Body of pancreas (tissue), 4 donors: ENCODE results near the gene SERPINA10. TPM values are rescaled to one million over a fixed set of nuclear protein-coding genes. Genes with fewer than 3 reads are reported as not detected.
"Not testable (repeated sequence)": the region's sequence is repeated elsewhere in the genome, so short reads cannot be mapped to it uniquely, and the experiment has no call there.

Experiments used
- ATAC-seq: fragments of 150-250 bp; one replicate; pipeline ENCODE4 v1.9.1; 2016
- DNase-seq, 4 donors: peaks; one replicate each; pipeline ENCODE4 v3.0.0-alpha.2; 2019
- H3K27ac ChIP-seq, 4 donors: fragments of 200-600 bp; sonication (generic); 1 replicate in 3 of 4; 2 replicates in 1 of 4; pipeline versions ENCODE4 v1.5.1 to v1.6.1; 2016 to 2019; ENCODE audit warnings: mild to moderate bottlenecking in 1 of 4, mixed read lengths in 1 of 4, moderate library complexity in 1 of 4
- H3K27me3 ChIP-seq, 2 donors: fragments of 200-600 bp; sonication (generic); one replicate each; pipeline ENCODE4 v1.6.0; 2016; ENCODE audit warnings: mild to moderate bottlenecking in 1 of 2
- H3K36me3 ChIP-seq, 2 donors: fragments of 200-600 bp; sonication (generic); replicated peaks in 1 of 2; 2 replicates each; pipeline ENCODE4 v1.5.1; 2016; ENCODE audit warnings: low read depth in 2 of 2; ENCODE audit not compliant: insufficient read depth in 1 of 2
- H3K4me1 ChIP-seq: fragments of 200-600 bp; sonication (generic); one replicate; pipeline ENCODE4 v1.6.0; 2016
- H3K4me3 ChIP-seq, 2 donors: fragments of 200-600 bp; sonication (generic); 1 replicate in 1 of 2; 2 replicates in 1 of 2; pipeline ENCODE4 v1.5.1; 2016 to 2019
- H3K9me3 ChIP-seq, 3 donors: fragments of 200-600 bp; sonication (generic); 1 replicate in 2 of 3; 2 replicates in 1 of 3; pipeline ENCODE4 v1.5.1; 2016
- CTCF ChIP-seq, 7 experiments: fragments of 450-650 bp in 4 of 7; fragments of 200-600 bp in 3 of 7; sonication (generic) in 3 of 7; IDR thresholded peaks; one replicate each; pipeline ENCODE4 v1.5.1; 2016 to 2019; ENCODE audit warnings: antibody characterized with exemption in 7 of 7
- POLR2A ChIP-seq, 3 donors: fragments of 450-650 bp; IDR thresholded peaks; one replicate each; pipeline ENCODE4 v1.6.1; 2016; ENCODE audit warnings: antibody characterized with exemption in 3 of 3, mild to moderate bottlenecking in 2 of 3
- WGBS, 2 donors: methylation state at CpG; one replicate each; pipeline ENCODE4 v1.1.5; 2017; 5-methylcytosine and 5-hydroxymethylcytosine counted together
- intact Hi-C: fragments of 100-400 bp; cut with DNase I; formaldehyde crosslinking; loops from one replicate; pipeline ENCODE4 v1.15.1; 2023
- total RNA-seq, 2 donors: library from RNA; depleted of rRNA; stranded (reverse); fragments of >200 nt; gene quantifications; one replicate each; pipeline ENCODE4 v1.1.0, GENCODE V29; 2016

Gene SERPINA10
- total RNA-seq, 2 donors from 2014 or later, result 3.0 TPM; not detected in 1

GRCh38 chr14:94305620-94306019, 12.6 kb upstream of the SERPINA10 start:
- intact Hi-C loops, result no loop called here
- 50 to 55% methylated on average over 2 of the region's 2 CpGs for WGBS, 2 donors
- TF ChIP-seq CTCF (IDR thresholded peaks at IDR 0.05), result no peak
- TF ChIP-seq POLR2A (IDR thresholded peaks at IDR 0.05), result no peak

GRCh38 chr14:94304243-94304642, 11.2 kb upstream of the SERPINA10 start:
- TF ChIP-seq CTCF (IDR thresholded peaks at IDR 0.05), result no peak
- no peak for TF ChIP-seq POLR2A (IDR thresholded peaks at IDR 0.05)
- no peaks in the 10 kb centered on the region for H3K4me1 ChIP-seq
- H3K27me3 ChIP-seq, result no peaks in the 10 kb centered on the region
- H3K4me3 ChIP-seq, result no peak overlapping the region
- no peaks in the 10 kb centered on the region for H3K9me3 ChIP-seq
- peaks cover 0 to 6% of the 10 kb centered on the region in 2 donors for H3K36me3 ChIP-seq
- H3K27ac ChIP-seq, result no peak overlapping the region
- DNase-seq, result no peak
- intact Hi-C loops, result no loop called here
- no peak for ATAC-seq
- 68 to 78% methylated on average over 5 to 6 of the region's 6 CpGs for WGBS, 2 donors

More at GRCh38 chr14:94305620-94306019, 12.6 kb upstream of the SERPINA10 start:
- Histone ChIP-seq H3K27me3 (no peaks in the 10 kb centered on the region), H3K27ac (no peak overlapping the region), H3K9me3 (no peaks in the 10 kb centered on the region), H3K36me3 (peaks cover 0 to 6% of the 10 kb centered on the region in 2 donors), H3K4me3 (no peak overlapping the region), H3K4me1 (no peaks in the 10 kb centered on the region)
- DNase-seq, result no peak
- no peak for ATAC-seq

GRCh38 chr14:94303111-94303510, 10.0 kb upstream of the SERPINA10 start:
- intact Hi-C loops, result no loop called here
- Histone ChIP-seq H3K27ac (no peak overlapping the region), H3K36me3 (peaks cover 0 to 3% of the 10 kb centered on the region in 2 donors), H3K27me3 (no peaks in the 10 kb centered on the region), H3K9me3 (no peaks in the 10 kb centered on the region), H3K4me1 (no peaks in the 10 kb centered on the region), H3K4me3 (no peak overlapping the region)
- no peak for ATAC-seq
- no peak for DNase-seq
- TF ChIP-seq CTCF (IDR thresholded peaks at IDR 0.05), result no peak
- TF ChIP-seq POLR2A (IDR thresholded peaks at IDR 0.05), result no peak
- WGBS, 2 donors, result 74 to 77% methylated on average over 7 of the region's 7 CpGs

- H3K27me3 ChIP-seq, result no peaks in the 10 kb centered on the region
These were observed 5.1 kb upstream of the SERPINA10 start for GRCh38 chr14:94298130-94298529.

GRCh38 chr14:94296181-94296545, 3.1 kb upstream of the SERPINA10 start:
- H3K9me3 ChIP-seq, intact Hi-C loops, ATAC-seq, H3K27me3 ChIP-seq, H3K4me3 ChIP-seq, H3K27ac ChIP-seq, H3K36me3 ChIP-seq, DNase-seq: not testable (repeated sequence)
- 58 to 79% methylated on average over 4 of the region's 4 CpGs for WGBS, 2 donors
- H3K4me1 ChIP-seq, result peaks cover 13% of the 10 kb centered on the region

More at GRCh38 chr14:94298130-94298529, 5.1 kb upstream of the SERPINA10 start:
- Histone ChIP-seq H3K27ac (no peak overlapping the region), H3K36me3 (no peaks in the 10 kb centered on the region), H3K9me3 (no peaks in the 10 kb centered on the region), H3K4me3 (no peak overlapping the region), H3K4me1 (peaks cover 3% of the 10 kb centered on the region)
- TF ChIP-seq POLR2A (IDR thresholded peaks at IDR 0.05), result no peak
- TF ChIP-seq CTCF (IDR thresholded peaks at IDR 0.05), result no peak
- intact Hi-C loops, result no loop called here
- WGBS, 2 donors, result 87% methylated on average over 15 of the region's 15 CpGs
- no peak for DNase-seq
- no peak for ATAC-seq
